Measurements from ENCODE around the gene NEURL2.

The NEURL2 gene

DNA sequence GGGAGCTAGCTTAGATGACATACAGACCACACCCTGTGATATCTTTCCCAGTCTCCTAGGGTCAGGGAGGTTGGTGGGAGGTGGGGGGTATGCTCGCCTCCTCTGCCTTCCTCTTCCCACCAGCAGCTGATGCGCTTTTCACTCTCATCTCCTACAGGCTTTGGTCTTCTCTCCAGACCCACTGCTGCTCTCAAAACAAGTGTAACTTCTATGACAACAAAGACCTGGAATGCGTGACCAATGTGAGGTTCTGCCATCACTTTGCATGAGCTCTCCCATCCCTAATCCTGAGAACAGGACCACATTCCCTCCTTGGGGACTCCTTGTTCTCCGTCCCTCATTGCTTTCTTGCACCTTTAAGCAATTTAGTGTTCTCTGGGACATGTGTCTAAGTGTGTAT, 2.8 kb upstream of the NEURL2 start:
- Histone ChIP-seq H3K36me3 (ENCODE audit: insufficient read depth, low read length) (no peaks in the 10 kb centered on the region), H4K20me1 (ENCODE audit: insufficient read depth, low read length, poor library complexity, severe bottlenecking) (no peaks in the 10 kb centered on the region), H3F3A (ENCODE audit: low read depth) (no peaks in the 10 kb centered on the region), H3K9ac (ENCODE audit: low read depth, low read length, poor library complexity, severe bottlenecking) (no peak overlapping the region), H3K4me1 (ENCODE audit: insufficient read depth, low read length, poor library complexity, severe bottlenecking) (peaks cover 15% of the 10 kb centered on the region), H3K79me2 (ENCODE audit: insufficient read depth, low read length) (0 out of 2 replicates have a peak, but pooled peaks cover 4% of the 10 kb centered on the region), H3K9me3 (ENCODE audit: insufficient read depth, low read depth, low read length) (no peaks in the 10 kb centered on the region), H3K4me3 (ENCODE audit: low read length, poor library complexity, severe bottlenecking) (no peak overlapping the region), H2AFZ (ENCODE audit: low read length) (no peak overlapping the region), H3K4me2 (ENCODE audit: low read depth, low read length, poor library complexity, severe bottlenecking) (no peak overlapping the region), H3K9me2 (replicated peaks; ENCODE audit: low read depth, low read length) (no peaks in the 10 kb centered on the region), H3K27me3 (ENCODE audit: insufficient read depth, low read length, poor library complexity, severe bottlenecking) (no peaks in the 10 kb centered on the region)
- TF ChIP-seq, protein P1, sequence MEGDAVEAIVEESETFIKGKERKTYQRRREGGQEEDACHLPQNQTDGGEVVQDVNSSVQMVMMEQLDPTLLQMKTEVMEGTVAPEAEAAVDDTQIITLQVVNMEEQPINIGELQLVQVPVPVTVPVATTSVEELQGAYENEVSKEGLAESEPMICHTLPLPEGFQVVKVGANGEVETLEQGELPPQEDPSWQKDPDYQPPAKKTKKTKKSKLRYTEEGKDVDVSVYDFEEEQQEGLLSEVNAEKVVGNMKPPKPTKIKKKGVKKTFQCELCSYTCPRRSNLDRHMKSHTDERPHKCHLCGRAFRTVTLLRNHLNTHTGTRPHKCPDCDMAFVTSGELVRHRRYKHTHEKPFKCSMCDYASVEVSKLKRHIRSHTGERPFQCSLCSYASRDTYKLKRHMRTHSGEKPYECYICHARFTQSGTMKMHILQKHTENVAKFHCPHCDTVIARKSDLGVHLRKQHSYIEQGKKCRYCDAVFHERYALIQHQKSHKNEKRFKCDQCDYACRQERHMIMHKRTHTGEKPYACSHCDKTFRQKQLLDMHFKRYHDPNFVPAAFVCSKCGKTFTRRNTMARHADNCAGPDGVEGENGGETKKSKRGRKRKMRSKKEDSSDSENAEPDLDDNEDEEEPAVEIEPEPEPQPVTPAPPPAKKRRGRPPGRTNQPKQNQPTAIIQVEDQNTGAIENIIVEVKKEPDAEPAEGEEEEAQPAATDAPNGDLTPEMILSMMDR (conservative IDR thresholded peaks at IDR 0.05; ENCODE audit: low read length) = no peak
- TF ChIP-seq EZH2phosphoT487 (IDR thresholded peaks at IDR 0.05; ENCODE audit: borderline replicate concordance) = no peak

DNA sequence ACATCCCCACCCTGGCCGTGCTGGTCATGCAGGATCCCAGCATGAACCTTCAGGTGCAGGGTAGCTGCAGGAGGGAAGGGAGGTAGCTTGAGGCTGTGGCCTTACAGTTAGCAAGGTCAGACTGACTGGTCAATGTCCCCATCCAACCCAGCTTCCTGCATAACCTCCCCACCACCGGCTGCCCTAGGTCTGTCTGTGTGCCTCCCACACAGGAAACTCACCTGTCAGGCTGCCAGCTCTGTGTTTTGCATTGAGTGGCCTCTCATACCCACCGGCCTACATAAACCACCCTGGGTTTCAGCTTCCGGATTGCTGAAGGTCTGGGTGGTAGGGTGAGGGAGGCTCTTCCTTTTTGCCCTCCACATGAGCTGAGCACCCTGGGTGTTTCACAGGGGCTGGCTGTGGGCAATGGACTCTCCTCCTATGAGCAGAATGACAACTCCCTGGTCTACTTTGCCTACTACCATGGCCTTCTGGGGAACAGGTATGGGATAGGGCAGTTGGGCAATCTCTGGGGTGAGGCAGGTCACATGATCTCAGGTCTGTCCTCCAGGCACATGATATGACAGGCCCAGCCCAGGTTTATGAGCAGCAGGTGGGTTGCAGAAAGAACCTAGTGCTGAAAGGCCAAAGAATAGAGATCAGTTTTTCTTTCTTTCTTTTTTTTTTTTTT, 2.0 kb upstream of the NEURL2 start:
- Histone ChIP-seq H3K79me2 (ENCODE audit: insufficient read depth, low read length) (0 out of 2 replicates have a peak, but pooled peaks cover 4% of the 10 kb centered on the region), H3K27me3 (ENCODE audit: insufficient read depth, low read length, poor library complexity, severe bottlenecking) (no peaks in the 10 kb centered on the region), H4K20me1 (ENCODE audit: insufficient read depth, low read length, poor library complexity, severe bottlenecking) (no peaks in the 10 kb centered on the region), H3F3A (ENCODE audit: low read depth) (no peaks in the 10 kb centered on the region), H3K4me2 (ENCODE audit: low read depth, low read length, poor library complexity, severe bottlenecking) (peak overlapping the region; percentile 84), H3K4me3 (ENCODE audit: low read length, poor library complexity, severe bottlenecking) (no peak overlapping the region), H3K36me3 (ENCODE audit: insufficient read depth, low read length) (no peaks in the 10 kb centered on the region), H3K9me3 (ENCODE audit: insufficient read depth, low read depth, low read length) (no peaks in the 10 kb centered on the region), H3K9me2 (replicated peaks; ENCODE audit: low read depth, low read length) (no peaks in the 10 kb centered on the region), H3K4me1 (ENCODE audit: insufficient read depth, low read length, poor library complexity, severe bottlenecking) (peaks cover 15% of the 10 kb centered on the region), H2AFZ (ENCODE audit: low read length) (no peak overlapping the region), H3K9ac (ENCODE audit: low read depth, low read length, poor library complexity, severe bottlenecking) (no peak overlapping the region)
- no peak for TF ChIP-seq EZH2phosphoT487 (IDR thresholded peaks at IDR 0.05; ENCODE audit: borderline replicate concordance)
- TF ChIP-seq, protein P1 (conservative IDR thresholded peaks at IDR 0.05; ENCODE audit: low read length) = no peak

GRCh38 chr20:45892049-45892825, 1.2 kb upstream of the NEURL2 start:
- Histone ChIP-seq H3K9me2 (replicated peaks; ENCODE audit: low read depth, low read length) (no peaks in the 10 kb centered on the region), H3K27me3 (ENCODE audit: insufficient read depth, low read length, poor library complexity, severe bottlenecking) (no peaks in the 10 kb centered on the region), H3F3A (ENCODE audit: low read depth) (no peaks in the 10 kb centered on the region), H3K79me2 (ENCODE audit: insufficient read depth, low read length) (0 out of 2 replicates have a peak, but pooled peaks cover 4% of the 10 kb centered on the region), H3K4me1 (ENCODE audit: insufficient read depth, low read length, poor library complexity, severe bottlenecking) (peaks cover 15% of the 10 kb centered on the region), H4K20me1 (ENCODE audit: insufficient read depth, low read length, poor library complexity, severe bottlenecking) (no peaks in the 10 kb centered on the region), H3K4me3 (ENCODE audit: low read length, poor library complexity, severe bottlenecking) (peak overlapping the region; percentile 81), H2AFZ (ENCODE audit: low read length) (no peak overlapping the region), H3K36me3 (ENCODE audit: insufficient read depth, low read length) (no peaks in the 10 kb centered on the region), H3K4me2 (ENCODE audit: low read depth, low read length, poor library complexity, severe bottlenecking) (peak overlapping the region; percentile 84), H3K9ac (ENCODE audit: low read depth, low read length, poor library complexity, severe bottlenecking) (peak overlapping the region; percentile 72), H3K9me3 (ENCODE audit: insufficient read depth, low read depth, low read length) (no peaks in the 10 kb centered on the region)
- TF ChIP-seq, protein P1 (conservative IDR thresholded peaks at IDR 0.05; ENCODE audit: low read length) = 0 out of 2 replicates have a peak, but pooled peaks have one; percentile 11
- TF ChIP-seq EZH2phosphoT487 (IDR thresholded peaks at IDR 0.05; ENCODE audit: borderline replicate concordance) = no peak
